HG02970 (cell line): Measurements from ENCODE around the gene FEV.
"Not testable (repeated sequence)": the region's sequence is repeated elsewhere in the genome, so short reads cannot be mapped to it uniquely, and the experiment has no call there.

Experiments
- ATAC-seq: cut with Tn5 transposase; IDR thresholded peaks from one replicate; pipeline ENCODE4 v1.9.1; 2021; ENCODE audit warnings: mild to moderate bottlenecking, moderate library complexity, moderate number of reproducible peaks; ENCODE audit not compliant: unreplicated experiment, low FRiP score

Gene FEV

DNA sequence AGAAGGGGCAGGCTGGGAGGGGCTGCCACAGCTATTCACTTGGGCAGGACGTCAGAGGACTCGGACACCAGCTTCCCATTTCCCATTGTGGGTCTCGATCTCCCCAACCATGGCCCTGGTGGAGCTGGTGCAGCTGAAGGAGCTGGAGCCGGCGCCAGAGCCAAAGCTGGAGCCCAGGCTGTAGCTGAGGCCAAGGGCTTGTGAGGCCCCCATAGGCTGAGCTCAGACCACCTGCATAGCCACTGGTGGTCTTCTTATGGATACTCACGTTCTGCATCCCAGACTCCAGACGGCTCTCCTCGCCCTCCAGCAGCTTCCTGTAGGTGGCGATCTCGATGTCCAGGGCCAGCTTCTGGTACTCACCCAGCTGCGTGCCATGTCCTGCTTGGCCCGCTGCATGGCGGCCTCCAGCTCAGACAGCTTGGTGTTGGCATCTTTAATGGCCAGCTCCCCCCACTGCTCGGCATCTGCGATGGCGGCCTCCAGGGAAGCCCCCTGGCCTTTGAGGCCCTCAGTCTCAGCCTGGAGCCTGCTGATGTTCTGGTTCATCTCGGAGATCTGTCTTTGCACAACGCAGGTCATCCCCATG is 31.5 kb downstream of the FEV start:
- no peak for ATAC-seq

DNA sequence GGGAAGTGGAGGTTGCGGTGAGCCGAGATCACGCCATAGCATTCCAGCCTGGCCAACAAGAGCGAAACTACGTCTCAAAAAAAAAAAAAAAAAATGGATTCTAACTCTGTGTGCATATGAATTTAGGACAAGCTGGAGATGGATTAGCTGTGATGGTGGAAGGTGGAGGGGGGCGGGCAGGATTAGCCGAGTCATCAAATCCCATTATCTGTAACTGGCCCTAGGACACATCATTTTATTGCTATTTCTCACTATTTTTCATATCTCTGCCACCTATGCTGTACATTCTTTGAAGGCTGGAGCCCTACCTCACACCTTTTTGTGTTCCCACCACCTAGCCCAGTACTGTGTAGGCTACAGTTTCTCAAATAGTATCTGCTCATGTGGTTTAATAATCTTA is 32.8 kb downstream of the FEV start:
- no peak for ATAC-seq

DNA sequence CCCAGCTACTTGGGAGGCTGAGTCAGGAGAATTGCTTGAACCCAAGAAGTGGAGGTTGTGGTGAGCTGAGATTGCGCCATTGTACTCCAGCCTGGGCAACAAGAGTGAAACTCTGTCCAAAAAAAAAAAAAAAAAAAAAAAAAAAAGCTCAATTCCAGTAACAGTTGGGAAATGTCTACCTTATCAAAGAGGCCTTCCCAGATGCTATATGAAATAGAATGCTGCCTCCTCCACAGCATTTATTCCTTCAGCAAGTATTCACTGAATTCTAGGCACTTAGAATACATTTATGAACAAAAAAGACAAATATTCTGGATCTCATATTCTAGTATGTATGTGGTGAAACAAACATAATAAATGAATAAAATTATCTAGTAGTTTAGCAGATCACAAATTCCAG is 38.4 kb downstream of the FEV start:
- no peak for ATAC-seq

DNA sequence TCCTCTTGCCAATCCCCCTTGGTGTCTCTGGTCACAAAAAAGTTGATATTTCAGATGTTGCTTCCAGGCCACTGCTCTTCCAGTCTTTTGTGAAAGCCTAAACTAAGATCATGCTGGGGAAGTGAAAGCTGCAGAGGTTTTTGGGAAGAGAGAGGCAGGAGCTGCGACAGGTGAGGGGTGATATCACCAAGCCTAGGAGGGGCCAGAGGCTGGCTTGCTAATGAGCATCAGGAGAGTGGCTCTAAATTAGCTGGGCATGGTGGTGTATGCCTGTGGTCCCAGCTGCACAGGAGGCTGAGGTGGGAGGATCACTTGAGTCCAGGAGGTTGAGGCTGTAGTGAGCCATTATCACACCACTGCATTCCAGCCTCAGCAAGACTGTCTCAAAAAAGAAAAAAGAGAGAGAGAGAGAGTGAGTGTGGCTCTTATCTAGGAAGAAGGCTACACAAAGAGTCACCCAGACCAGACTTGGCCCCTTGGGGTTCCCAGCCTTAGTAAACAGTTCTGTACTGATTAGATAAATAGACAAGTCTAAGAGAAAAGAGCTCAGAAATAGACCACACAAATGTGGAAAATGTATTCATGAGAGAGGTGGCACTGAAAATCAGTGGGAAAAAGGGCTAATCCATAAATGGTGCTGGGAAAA is 40.1 kb downstream of the FEV start:
- no peak for ATAC-seq

DNA sequence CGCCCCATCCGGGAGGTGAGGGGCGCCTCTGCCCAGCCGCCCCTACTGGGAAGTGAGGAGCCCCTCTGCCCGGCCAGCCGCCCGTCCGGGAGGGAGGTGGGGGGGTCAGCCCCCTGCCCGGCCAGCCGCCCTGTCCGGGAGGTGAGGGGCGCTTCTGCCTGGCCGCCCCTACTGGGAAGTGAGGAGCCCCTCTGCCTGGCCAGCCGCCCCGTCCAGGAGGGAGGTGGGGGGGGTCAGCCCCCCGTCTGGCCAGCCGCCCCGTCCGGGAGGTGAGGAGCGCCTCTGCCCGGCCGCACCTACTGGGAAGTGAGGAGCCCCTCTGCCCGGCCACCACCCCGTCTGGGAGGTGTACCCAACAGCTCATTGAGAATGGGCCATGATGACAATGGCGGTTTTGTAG is 53.2 kb downstream of the FEV start:
- ATAC-seq, result not testable (repeated sequence)
